ENCODE results near the gene CRADD.

The CRADD gene

GRCh38 chr12:93819050-93819491, 141.9 kb downstream of the CRADD start:
- no peak for DNase-seq

- peak in 1 of 2 experiments; percentile 16 for DNase-seq
Observed at GRCh38 chr12:93823616-93824391, 146.6 kb downstream of the CRADD start.

- no peak for DNase-seq
Observed at GRCh38 chr12:93824514-93825500, 147.6 kb downstream of the CRADD start.

- no peak for DNase-seq
Observed at GRCh38 chr12:93825501-93825888, 148.3 kb downstream of the CRADD start.

- no peak for DNase-seq
Observed at GRCh38 chr12:93825931-93826555, 148.9 kb downstream of the CRADD start.

- DNase-seq = no peak
Observed at GRCh38 chr12:93827179-93827578, 150.0 kb downstream of the CRADD start.

- DNase-seq = no peak
Observed at GRCh38 chr12:93827669-93828068, 150.5 kb downstream of the CRADD start.

GRCh38 chr12:93829016-93829415, 151.8 kb downstream of the CRADD start:
- DNase-seq = no peak

- DNase-seq = no peak
Observed at GRCh38 chr12:93831374-93831773, 154.2 kb downstream of the CRADD start.

GRCh38 chr12:93832131-93832530, 155.0 kb downstream of the CRADD start:
- no peak for DNase-seq

- no peak for DNase-seq
Observed at GRCh38 chr12:93833946-93834345, 156.8 kb downstream of the CRADD start.

GRCh38 chr12:93836620-93837260, 159.6 kb downstream of the CRADD start:
- DNase-seq = no peak

- DNase-seq = no peak
Observed at GRCh38 chr12:93838193-93838592, 161.0 kb downstream of the CRADD start.

GRCh38 chr12:93839064-93839463, 161.9 kb downstream of the CRADD start:
- no peak for DNase-seq

- DNase-seq = no peak
Observed at GRCh38 chr12:93841671-93842070, 164.5 kb downstream of the CRADD start.

- DNase-seq = no peak
Observed at GRCh38 chr12:93844164-93844784, 167.1 kb downstream of the CRADD start.

GRCh38 chr12:93846936-93847516, 169.9 kb downstream of the CRADD start:
- DNase-seq = no peak

GRCh38 chr12:93847517-93848474, 170.6 kb downstream of the CRADD start:
- no peak for DNase-seq

- DNase-seq = no peak
Observed at GRCh38 chr12:93848523-93849101, 171.4 kb downstream of the CRADD start.

GRCh38 chr12:93849946-93850345, 172.8 kb downstream of the CRADD start:
- no peak for DNase-seq
